Memory B cell (primary cell): ENCODE results near the gene WWTR1.
A peak's percentile ranks its signal among the peaks of the same experiment; 100 is the strongest.

Source experiments
- ATAC-seq: fragments of 150-1000 bp; cut with Tn5 transposase; 2 replicates; pipeline ENCODE4 v1.10.0; 2021; ENCODE audit warnings: low read depth, mild to moderate bottlenecking, moderate library complexity
- DNase-seq, 2 donors: peaks; one replicate each; pipeline ENCODE4 v3.0.0; 2022; ENCODE audit warnings: low spot score in 2 of 2
- H3K27ac Mint-ChIP-seq: one replicate; pipeline ENCODE4 v1.8.0; 2022; ENCODE audit warnings: mild to moderate bottlenecking, moderate library complexity, mixed read lengths
- H3K27me3 Mint-ChIP-seq: one replicate; pipeline ENCODE4 v1.8.0; 2022; ENCODE audit warnings: mixed read lengths
- H3K36me3 Mint-ChIP-seq: one replicate; pipeline ENCODE4 v1.8.0; 2022; ENCODE audit warnings: mild to moderate bottlenecking, mixed read lengths
- H3K4me1 Mint-ChIP-seq: one replicate; pipeline ENCODE4 v1.8.0; 2022; ENCODE audit warnings: mixed read lengths
- H3K4me3 Mint-ChIP-seq: one replicate; pipeline ENCODE4 v1.8.0; 2022; ENCODE audit warnings: mild to moderate bottlenecking, moderate library complexity, mixed read lengths
- H3K9me3 Mint-ChIP-seq: one replicate; pipeline ENCODE4 v1.8.0; 2022; ENCODE audit warnings: mixed read lengths

Gene WWTR1

DNA sequence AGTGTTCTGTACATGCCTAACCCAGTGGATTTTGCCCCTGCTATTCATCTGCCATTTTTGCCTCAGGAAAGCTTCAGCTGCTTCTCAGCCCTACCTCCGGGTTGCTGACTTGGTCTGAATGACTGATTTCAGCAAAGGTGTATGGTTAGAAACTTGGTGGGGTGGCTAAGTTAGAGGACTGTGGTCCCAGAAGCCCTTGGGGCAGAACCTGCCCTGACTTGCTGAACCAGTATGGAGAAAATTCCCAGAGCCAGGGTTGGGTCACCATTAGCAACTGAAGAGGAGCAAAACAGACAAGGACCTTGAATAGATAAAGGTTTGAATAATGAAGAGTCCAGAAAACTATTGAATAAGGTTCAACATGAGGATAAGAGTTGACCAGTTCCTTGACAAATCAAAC lies 6.1 kb upstream of the WWTR1 start:
- no peak overlapping the region for H3K27ac Mint-ChIP-seq
- DNase-seq (no peak), ATAC-seq (no peak)
- no peaks in the 10 kb centered on the region for H3K36me3 Mint-ChIP-seq
- H3K9me3 Mint-ChIP-seq, result no peaks in the 10 kb centered on the region
- H3K4me1 Mint-ChIP-seq, result no peaks in the 10 kb centered on the region
- H3K4me3 Mint-ChIP-seq, result no peak overlapping the region
- peaks cover 14% of the 10 kb centered on the region for H3K27me3 Mint-ChIP-seq

DNA sequence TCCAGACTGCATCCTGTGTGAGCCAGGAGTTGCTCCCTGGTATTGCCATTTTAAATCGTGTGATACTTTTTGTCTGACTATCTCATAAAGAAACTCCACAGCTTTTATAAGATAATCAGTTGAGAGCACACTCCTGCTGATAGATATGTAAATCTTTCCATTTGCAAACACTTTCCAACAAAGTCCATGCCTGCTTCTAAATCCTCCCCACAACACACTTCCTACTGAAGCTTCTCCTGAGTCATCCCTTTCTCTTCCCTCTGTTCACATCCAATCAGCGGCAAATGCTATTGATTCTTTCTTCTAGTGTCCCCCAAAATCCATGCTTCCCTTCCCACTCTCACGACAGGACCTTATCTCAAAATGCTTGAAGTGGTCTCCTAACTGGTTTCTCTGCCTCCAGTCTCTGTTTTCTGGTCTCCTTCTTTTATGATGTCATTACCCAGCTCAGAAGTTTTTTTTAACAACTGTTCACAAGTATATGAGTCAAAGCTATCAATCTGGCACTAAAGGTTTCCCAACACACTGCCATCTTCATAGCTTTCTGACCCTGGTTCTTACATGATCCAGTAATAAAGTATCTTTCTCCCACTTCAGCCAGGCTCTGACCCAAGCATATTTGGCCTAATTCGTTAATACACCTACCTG lies 4.5 kb upstream of the WWTR1 start:
- Mint-ChIP-seq H3K4me3 (no peak overlapping the region), H3K9me3 (no peaks in the 10 kb centered on the region), H3K4me1 (peaks cover 3% of the 10 kb centered on the region), H3K27me3 (peaks cover 14% of the 10 kb centered on the region), H3K36me3 (no peaks in the 10 kb centered on the region), H3K27ac (no peak overlapping the region)
- no peak for DNase-seq
- ATAC-seq, result no peak

DNA sequence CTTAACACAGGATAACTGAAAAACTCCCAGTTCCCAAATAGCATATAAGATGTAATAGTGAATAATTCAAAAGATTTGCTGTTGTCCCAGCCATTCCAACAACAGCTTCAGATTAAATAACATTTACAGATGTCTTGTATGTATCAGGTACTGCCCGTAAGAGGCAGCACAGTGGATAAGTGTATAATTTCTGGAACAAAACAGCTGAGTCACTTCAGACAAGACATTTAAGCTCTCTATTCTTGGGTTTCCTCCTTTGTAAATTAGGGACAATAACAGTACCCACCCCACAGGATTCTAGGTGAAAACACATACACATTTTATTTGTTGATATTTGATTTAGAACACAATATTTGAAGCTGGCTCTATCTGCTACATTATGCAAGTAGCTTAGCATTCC lies 2.6 kb upstream of the WWTR1 start:
- peaks cover 9% of the 10 kb centered on the region for H3K4me1 Mint-ChIP-seq
- H3K4me3 Mint-ChIP-seq, result no peak overlapping the region
- DNase-seq (no peak), ATAC-seq (no peak)
- no peaks in the 10 kb centered on the region for H3K9me3 Mint-ChIP-seq
- peaks cover 18% of the 10 kb centered on the region for H3K27me3 Mint-ChIP-seq
- H3K27ac Mint-ChIP-seq, result no peak overlapping the region
- H3K36me3 Mint-ChIP-seq, result no peaks in the 10 kb centered on the region

DNA sequence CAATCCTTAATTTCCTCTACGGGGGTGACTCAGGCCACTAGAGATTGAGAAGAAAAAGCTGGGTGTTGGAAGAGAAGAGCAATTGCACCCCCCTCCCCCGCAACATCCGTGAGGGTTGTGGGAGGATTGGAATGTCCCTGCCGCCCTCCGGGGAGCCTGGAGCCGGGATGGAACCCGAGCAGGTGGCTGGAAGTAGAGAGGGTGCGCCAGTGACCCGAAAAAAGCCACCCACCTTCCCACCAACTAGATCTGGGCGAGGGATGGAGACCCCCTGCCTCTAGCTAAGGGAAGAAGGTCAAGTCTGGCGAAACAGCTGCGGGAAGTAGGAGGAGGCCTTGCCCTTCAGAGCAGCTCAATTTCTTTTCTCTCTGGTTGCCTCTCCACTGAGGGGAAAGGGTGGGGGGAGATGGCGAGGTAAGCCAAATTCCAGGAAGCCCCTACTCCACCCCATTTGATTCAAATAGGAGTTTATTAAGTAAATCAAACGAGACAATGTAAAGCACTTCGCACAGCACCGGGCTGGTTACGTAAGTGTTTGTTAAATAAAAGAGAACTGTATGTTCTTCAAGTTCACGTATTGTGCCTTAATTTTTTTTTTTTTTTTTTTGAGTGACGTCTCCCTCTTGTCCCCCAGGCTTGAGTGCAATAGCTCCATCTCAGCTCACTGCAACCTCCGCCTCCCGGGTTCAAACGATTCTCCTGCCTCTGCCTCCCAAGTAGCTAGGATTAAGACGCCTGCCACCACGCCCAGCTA lies 1.1 kb upstream of the WWTR1 start:
- Mint-ChIP-seq H3K27ac (peak overlapping the region; percentile 58), H3K4me1 (peaks cover 9% of the 10 kb centered on the region)

DNA sequence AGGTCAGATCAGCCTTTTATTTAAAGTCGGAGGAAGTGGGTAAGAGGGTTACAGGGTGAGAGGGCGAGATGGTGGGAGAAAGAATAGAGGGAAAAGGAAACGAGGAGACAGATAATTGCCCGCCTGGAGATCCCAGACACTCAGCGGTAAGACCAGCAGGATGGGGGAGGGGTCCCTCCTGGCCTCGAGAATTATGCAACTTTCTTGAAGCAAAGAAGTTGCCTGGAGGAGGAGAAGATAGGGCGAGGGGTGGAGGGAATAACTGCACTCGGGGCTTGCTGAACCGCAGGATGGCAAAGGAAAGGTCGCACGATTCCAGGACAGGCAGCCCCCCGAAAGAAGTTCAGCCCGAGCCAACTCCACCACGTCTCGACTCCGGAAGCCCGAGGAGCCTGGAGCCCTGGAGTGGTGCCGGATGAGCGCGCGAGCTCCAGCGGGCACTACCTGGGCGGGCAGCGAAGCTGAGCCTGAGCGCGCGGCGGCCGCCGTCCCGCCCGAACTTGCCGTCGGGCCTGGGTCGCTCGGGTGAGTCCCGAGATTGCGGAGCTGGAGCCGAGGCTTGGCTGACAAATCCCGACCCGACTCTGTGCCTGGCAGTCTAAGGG lies 402 bp downstream of the WWTR1 start:
- no peak overlapping the region for H3K27ac Mint-ChIP-seq
- peaks cover 9% of the 10 kb centered on the region for H3K4me1 Mint-ChIP-seq
- no peaks in the 10 kb centered on the region for H3K9me3 Mint-ChIP-seq
- no peaks in the 10 kb centered on the region for H3K36me3 Mint-ChIP-seq
- peak overlapping the region; percentile 94 for H3K4me3 Mint-ChIP-seq
- peak in 1 of 2 donors; percentile 18 for DNase-seq
- H3K27me3 Mint-ChIP-seq, result peaks cover 11% of the 10 kb centered on the region
- peak; percentile 35 for ATAC-seq

More for the DNA sequence above, 1.1 kb upstream of the WWTR1 start:
- Mint-ChIP-seq H3K9me3 (no peaks in the 10 kb centered on the region), H3K27me3 (peaks cover 16% of the 10 kb centered on the region), H3K36me3 (no peaks in the 10 kb centered on the region), H3K4me3 (peak overlapping the region; percentile 94)
- DNase-seq (no peak), ATAC-seq (peak; percentile 6)

DNA sequence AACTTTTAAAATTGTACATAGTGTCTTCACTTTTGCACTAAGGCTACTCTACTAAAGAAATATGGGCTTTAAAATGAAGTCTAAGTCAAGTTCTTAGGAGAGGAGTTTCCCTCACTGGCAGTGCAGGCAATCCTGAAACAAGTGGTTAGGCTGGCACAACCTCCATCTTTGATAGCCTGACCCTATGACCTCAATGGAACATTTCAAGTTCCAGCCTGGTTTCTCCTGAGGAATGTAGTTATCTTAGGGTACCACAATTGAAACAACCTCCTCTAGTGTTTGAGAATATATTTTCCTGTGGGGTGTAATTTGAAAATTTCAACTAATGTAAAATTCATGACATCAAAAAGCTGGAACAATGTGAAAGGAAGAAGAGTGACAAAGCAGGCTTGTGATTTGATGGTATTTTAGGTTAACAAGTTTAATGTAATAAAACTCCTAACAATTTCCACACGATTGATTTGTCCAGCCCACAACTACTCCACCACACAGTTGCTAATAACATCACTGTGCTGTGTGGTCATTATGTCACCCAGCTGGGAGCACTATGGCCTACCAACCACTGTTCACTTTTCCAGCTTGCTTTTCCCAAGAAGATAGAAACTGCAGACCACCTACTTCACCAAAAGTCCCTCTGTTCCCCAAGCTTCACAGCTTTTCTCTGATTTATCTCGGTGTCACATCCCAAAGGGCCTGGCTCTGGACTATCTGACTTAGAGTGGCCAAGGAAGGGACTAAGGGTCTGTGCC lies 1.8 kb downstream of the WWTR1 start:
- Mint-ChIP-seq H3K27me3 (peaks cover 8% of the 10 kb centered on the region), H3K4me3 (peak overlapping the region; percentile 34), H3K27ac (no peak overlapping the region), H3K9me3 (no peaks in the 10 kb centered on the region), H3K4me1 (peaks cover 9% of the 10 kb centered on the region), H3K36me3 (no peaks in the 10 kb centered on the region)
- no peak for DNase-seq
- ATAC-seq, result no peak

DNA sequence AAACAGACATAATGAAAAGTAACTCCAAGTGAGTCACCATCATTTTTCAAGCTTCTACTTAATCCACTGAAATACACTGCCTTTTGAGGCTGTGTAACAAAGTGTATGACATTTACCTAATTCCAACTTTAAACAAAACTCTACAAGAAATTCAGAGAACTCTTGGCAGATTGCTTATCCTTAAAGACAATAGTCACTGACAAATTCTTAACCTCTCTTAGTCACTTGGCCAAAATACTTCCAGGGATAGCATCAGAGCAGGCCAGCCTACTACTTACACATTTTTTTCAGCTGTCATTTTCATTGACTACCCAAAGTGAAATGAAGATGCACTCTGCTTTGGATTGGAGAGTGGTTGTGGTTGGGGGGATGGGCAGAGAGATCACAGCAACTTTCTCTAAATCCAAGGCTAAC lies 3.6 kb downstream of the WWTR1 start:
- DNase-seq (no peak), ATAC-seq (no peak)
- no peaks in the 10 kb centered on the region for H3K36me3 Mint-ChIP-seq
- H3K27ac Mint-ChIP-seq, result peak overlapping the region; percentile 72
- no peak overlapping the region for H3K4me3 Mint-ChIP-seq
- H3K4me1 Mint-ChIP-seq, result peaks cover 9% of the 10 kb centered on the region
- peaks cover 8% of the 10 kb centered on the region for H3K27me3 Mint-ChIP-seq
- H3K9me3 Mint-ChIP-seq, result no peaks in the 10 kb centered on the region

DNA sequence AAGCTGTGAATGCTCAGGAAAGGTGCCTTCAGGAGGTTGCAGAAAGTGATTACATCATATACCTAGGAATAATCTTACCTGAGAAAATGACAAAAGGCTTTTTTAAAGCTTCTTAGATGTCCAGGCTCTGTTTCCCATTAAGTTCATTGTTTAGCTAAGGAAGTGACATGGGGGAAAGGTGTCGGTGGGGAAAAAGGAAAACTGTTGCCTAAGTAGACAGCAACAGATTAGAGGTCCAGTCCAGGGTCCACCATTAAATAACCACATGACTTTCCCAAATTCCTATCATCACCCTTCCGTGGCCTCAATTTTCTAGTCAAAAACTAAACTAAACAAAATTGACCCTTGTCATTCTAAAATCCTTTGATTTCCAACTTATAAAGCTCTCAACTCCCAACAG lies 4.3 kb downstream of the WWTR1 start:
- no peaks in the 10 kb centered on the region for H3K9me3 Mint-ChIP-seq
- no peak overlapping the region for H3K4me3 Mint-ChIP-seq
- ATAC-seq, result no peak
- H3K27me3 Mint-ChIP-seq, result peaks cover 9% of the 10 kb centered on the region
- peaks cover 9% of the 10 kb centered on the region for H3K4me1 Mint-ChIP-seq
- H3K27ac Mint-ChIP-seq, result no peak overlapping the region
- no peak for DNase-seq
- no peaks in the 10 kb centered on the region for H3K36me3 Mint-ChIP-seq

DNA sequence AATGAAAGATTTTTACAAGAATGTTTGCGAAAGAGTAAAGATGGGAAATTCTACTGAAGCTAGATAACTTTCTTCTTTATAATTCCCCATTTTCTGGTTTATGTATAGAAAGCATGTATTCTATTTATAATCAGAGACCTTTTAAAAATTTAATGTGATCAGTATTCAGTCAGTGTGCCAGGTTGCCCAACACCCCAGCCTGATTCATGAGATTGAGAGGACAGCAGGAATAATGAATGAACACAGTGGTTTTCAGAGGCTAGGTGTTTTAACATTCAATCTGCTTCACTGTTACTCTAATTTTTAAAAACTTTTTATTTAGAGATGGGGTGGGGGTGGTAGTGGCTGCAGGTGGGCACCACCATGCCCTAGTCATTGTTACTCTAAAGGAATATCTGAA lies 4.7 kb downstream of the WWTR1 start:
- Mint-ChIP-seq H3K27me3 (peaks cover 8% of the 10 kb centered on the region), H3K4me1 (peaks cover 9% of the 10 kb centered on the region), H3K4me3 (no peak overlapping the region), H3K27ac (no peak overlapping the region), H3K9me3 (no peaks in the 10 kb centered on the region), H3K36me3 (no peaks in the 10 kb centered on the region)
- ATAC-seq, result no peak
- DNase-seq, result no peak

DNA sequence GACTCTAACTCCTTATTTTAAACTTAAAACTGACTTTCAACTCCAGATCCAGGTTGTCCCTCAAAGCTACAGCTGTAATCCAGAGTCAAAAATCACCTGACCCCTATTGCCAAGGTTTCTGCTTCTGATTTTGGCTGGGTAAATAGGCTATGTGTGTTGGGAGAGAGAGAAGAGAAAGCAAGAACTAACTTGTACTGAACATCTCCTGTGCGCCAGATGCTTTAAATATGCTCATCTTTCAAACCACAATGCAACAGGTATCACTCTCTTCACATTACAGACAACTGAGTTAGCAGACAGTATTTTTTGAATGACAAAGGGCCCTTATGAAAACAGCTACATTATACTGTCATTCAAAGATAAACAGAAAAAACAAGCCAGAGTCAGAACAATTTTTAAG lies 7.0 kb downstream of the WWTR1 start:
- ATAC-seq, result no peak

DNA sequence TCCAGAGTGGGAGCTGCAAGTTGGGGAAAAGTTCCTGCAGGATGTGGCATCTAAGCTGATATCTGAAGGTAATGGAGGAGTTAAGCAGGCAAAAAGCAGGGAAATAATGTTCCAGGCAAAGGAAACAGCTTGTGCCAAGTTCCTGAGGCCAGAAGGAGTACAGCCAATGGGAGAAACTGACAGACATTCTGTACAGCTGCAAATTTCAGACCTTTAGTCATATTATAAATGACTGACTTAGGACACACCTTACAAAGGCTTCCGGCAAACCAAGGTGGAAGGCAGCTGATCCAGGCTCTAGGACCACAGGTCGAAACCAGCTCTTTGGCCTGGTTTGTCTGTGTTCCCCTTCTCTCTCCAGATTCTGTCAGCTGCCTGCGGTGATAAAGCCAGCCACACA lies 9.3 kb downstream of the WWTR1 start:
- H3K9me3 Mint-ChIP-seq, result no peaks in the 10 kb centered on the region
- H3K27me3 Mint-ChIP-seq, result peaks cover 1% of the 10 kb centered on the region
- no peak overlapping the region for H3K4me3 Mint-ChIP-seq
- DNase-seq (no peak), ATAC-seq (no peak)
- no peak overlapping the region for H3K27ac Mint-ChIP-seq
- no peaks in the 10 kb centered on the region for H3K36me3 Mint-ChIP-seq
- peaks cover 6% of the 10 kb centered on the region for H3K4me1 Mint-ChIP-seq

More for the DNA sequence above, 7.0 kb downstream of the WWTR1 start:
- Mint-ChIP-seq H3K27ac (no peak overlapping the region), H3K27me3 (peaks cover 1% of the 10 kb centered on the region), H3K4me1 (peaks cover 6% of the 10 kb centered on the region), H3K4me3 (no peak overlapping the region), H3K9me3 (no peaks in the 10 kb centered on the region), H3K36me3 (no peaks in the 10 kb centered on the region)
- no peak for DNase-seq

DNA sequence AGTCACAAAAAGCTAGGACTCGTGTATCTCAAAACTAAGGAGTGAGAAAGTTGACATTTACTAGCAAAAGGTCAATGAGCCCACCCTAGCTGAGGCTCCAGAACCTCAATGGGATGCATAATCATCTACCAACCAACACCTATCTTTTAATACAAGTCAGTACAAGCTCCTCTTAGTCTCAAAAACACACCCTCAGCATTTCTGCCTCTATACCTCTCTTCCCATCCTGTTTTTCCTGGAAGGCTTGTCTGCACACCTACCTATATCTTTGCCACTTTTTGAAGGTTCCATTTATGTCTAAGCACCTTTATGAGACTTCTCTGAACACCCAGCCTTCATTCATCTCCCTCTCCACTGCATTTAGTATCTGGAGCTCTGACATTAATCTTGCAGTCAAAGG lies 10.0 kb downstream of the WWTR1 start:
- ATAC-seq, result no peak
- no peak overlapping the region for H3K27ac Mint-ChIP-seq
- no peak overlapping the region for H3K4me3 Mint-ChIP-seq
- DNase-seq, result no peak
- peaks cover 6% of the 10 kb centered on the region for H3K4me1 Mint-ChIP-seq
- no peaks in the 10 kb centered on the region for H3K36me3 Mint-ChIP-seq
- peaks cover 1% of the 10 kb centered on the region for H3K27me3 Mint-ChIP-seq
- H3K9me3 Mint-ChIP-seq, result no peaks in the 10 kb centered on the region

DNA sequence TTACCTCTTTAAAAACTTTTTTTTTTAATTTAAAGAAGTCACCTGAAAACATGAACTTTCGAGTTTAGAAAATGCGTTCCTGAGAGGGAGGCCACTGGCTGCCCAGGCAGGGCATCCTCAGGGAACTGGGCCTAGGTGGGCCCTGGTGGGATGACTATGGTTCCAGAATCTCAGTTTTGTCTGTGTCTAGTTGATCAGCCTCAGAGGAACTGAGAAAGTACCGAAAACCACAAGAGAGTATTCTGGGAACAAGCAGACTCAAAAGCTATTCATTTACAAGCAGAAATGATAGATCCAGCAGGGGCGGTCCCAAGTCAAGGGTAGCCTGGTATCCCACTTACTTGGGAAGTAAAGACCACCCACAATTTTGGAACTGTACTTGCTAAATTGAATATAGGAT lies 10.5 kb downstream of the WWTR1 start:
- Mint-ChIP-seq H3K36me3 (no peaks in the 10 kb centered on the region), H3K4me3 (no peak overlapping the region), H3K4me1 (peaks cover 6% of the 10 kb centered on the region), H3K27ac (no peak overlapping the region), H3K27me3 (peaks cover 1% of the 10 kb centered on the region), H3K9me3 (no peaks in the 10 kb centered on the region)
- ATAC-seq, result peak; percentile 37
- DNase-seq, result no peak

DNA sequence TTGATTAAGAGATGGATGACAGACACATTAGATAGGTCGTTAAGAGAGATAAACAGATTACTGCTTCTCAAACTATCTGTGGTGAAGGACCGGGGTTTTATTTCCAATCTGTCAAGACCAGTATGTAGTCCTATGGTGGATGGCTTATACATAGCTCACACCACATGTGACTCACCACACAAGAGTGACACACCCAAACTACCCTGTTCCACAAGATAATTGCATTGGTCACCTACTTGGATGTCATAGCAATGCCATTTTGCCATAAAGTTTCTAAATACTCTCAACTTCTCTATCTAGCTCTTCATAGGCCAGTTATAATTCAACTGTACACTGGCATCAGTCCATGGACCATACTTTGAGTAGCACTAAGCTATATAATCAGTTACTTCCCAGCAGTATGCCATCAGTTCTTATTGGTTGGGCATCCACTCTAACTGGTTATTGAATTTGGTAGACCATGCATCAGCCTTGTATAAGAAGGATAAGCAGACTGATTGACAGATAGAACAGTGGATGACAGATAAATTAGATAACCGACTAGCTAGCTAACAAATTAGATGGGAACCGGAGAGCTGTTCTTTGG lies 11.6 kb downstream of the WWTR1 start:
- DNase-seq (no peak), ATAC-seq (no peak)
- peaks cover 1% of the 10 kb centered on the region for H3K27me3 Mint-ChIP-seq
- H3K27ac Mint-ChIP-seq, result no peak overlapping the region
- no peak overlapping the region for H3K4me3 Mint-ChIP-seq
- no peaks in the 10 kb centered on the region for H3K9me3 Mint-ChIP-seq
- no peaks in the 10 kb centered on the region for H3K36me3 Mint-ChIP-seq
- peaks cover 6% of the 10 kb centered on the region for H3K4me1 Mint-ChIP-seq
